Natural killer cell (primary cell): ENCODE measurements around the gene CETN2. TPM values are rescaled to one million over a fixed set of nuclear protein-coding genes. Genes with fewer than 3 reads are reported as not detected.
A peak's percentile ranks its signal among the peaks of the same experiment; 100 is the strongest.

Experiments
- ATAC-seq, 3 donors: fragments of 150-1000 bp in 2 of 3; fragments of 200-7000 bp in 1 of 3; cut with Tn5 transposase; 1 replicate in 1 of 3; 2 replicates in 2 of 3; pipeline ENCODE4 v1.10.0; 2021; ENCODE audit warnings: mild to moderate bottlenecking in 2 of 3, moderate library complexity in 2 of 3
- DNase-seq, 2 donors: peaks; one replicate each; pipeline versions ENCODE4 v3.0.0 to v3.0.0-alpha.2; 2013 to 2021; ENCODE audit warnings: mixed read lengths in 1 of 2
- H3K27ac ChIP-seq: one replicate; pipeline ENCODE4 v1.5.1; 2013; ENCODE audit warnings: mild to moderate bottlenecking, low read length
- H3K27me3 ChIP-seq: one replicate; pipeline ENCODE4 v1.6.1; 2013; ENCODE audit warnings: low read length; ENCODE audit not compliant: control insufficient read depth, insufficient read depth
- H3K36me3 ChIP-seq: one replicate; pipeline ENCODE4 v1.6.1; 2013; ENCODE audit warnings: low read length; ENCODE audit not compliant: control insufficient read depth, insufficient read depth
- H3K4me1 ChIP-seq: one replicate; pipeline ENCODE4 v1.6.1; 2013; ENCODE audit warnings: low read length; ENCODE audit not compliant: control insufficient read depth, insufficient read depth
- H3K4me3 ChIP-seq: one replicate; pipeline ENCODE4 v1.5.1; 2013; ENCODE audit warnings: low read length
- H3K9me3 ChIP-seq: one replicate; pipeline ENCODE4 v1.6.1; 2013; ENCODE audit warnings: low read length; ENCODE audit not compliant: control insufficient read depth, insufficient read depth
- H3K27ac Mint-ChIP-seq, 2 donors: one replicate each; pipeline ENCODE4 v1.8.0; 2022; ENCODE audit warnings: mild to moderate bottlenecking in 2 of 2, mixed read lengths in 2 of 2, moderate library complexity in 1 of 2
- H3K27me3 Mint-ChIP-seq, 2 donors: one replicate each; pipeline ENCODE4 v1.8.0; 2022; ENCODE audit warnings: low read depth in 2 of 2, mixed read lengths in 2 of 2
- H3K36me3 Mint-ChIP-seq: one replicate; pipeline ENCODE4 v1.8.0; 2022; ENCODE audit warnings: mixed read lengths
- H3K4me1 Mint-ChIP-seq, 2 donors: one replicate each; pipeline ENCODE4 v1.8.0; 2022; ENCODE audit warnings: mixed read lengths in 2 of 2
- H3K4me3 Mint-ChIP-seq: one replicate; pipeline ENCODE4 v1.8.0; 2022; ENCODE audit warnings: mild to moderate bottlenecking, moderate library complexity, mixed read lengths
- H3K9me3 Mint-ChIP-seq, 2 donors: one replicate each; pipeline ENCODE4 v1.8.0; 2022; ENCODE audit warnings: mixed read lengths in 2 of 2
- WGBS: methylation state at CpG from one replicate; pipeline ENCODE4 v1.1.7; 2013; ENCODE audit warnings: missing lambda C conversion rate; ENCODE audit not compliant: insufficient coverage; 5-methylcytosine and 5-hydroxymethylcytosine counted together
- intact Hi-C: fragments of 100-400 bp; cut with micrococcal nuclease; formaldehyde crosslinking; loops from one replicate; pipeline ENCODE4 v1.14.2; 2022
- total RNA-seq, 4 donors: library from RNA; stranded (reverse); fragments of 120-200 nt in 1 of 4; gene quantifications; one replicate each; pipeline versions ENCODE4 v1.2.3 to v1.2.4, GENCODE V29; 2013 to 2022
- TF ChIP-seq, protein P1 (sequence below): fragments of 200-600 bp; IDR thresholded peaks from one replicate; pipeline ENCODE4 v1.8.0; 2022; ENCODE audit warnings: antibody characterized with exemption

CETN2 gene
- total RNA-seq, 3 donors from 2014 or later (not counting 1 experiment from before 2014, with no cell fraction given) = 8.3 to 11.0 (median 9.8) TPM

DNA sequence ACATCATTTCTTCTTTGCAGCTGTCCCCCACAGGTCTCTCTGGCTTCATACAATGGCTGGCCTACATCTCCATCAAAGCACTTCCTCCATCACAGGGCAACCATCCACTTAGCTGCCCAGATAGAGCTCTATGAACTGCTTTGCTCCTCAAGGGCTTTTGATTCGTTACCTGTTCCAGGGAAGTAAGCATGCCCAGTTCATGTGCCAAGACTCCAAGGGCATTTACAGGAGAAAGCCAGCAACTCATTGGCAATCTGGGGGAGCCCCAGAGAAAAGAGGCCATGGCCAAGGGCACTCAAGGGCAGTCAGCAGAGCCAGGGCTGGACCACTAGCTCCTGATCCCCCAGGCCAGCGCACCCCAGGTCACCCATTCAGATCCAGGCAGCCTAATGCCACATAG, 42.8 kb upstream of the CETN2 start:
- peaks cover 18 to 21% of the 10 kb centered on the region in 2 donors for H3K4me1 Mint-ChIP-seq
- no peaks in the 10 kb centered on the region for H3K27me3 Mint-ChIP-seq
- H3K27ac ChIP-seq = no peak overlapping the region
- peak overlapping the region; percentile 4 to 77 for H3K27ac Mint-ChIP-seq
- ATAC-seq = no peak
- H3K4me3 ChIP-seq = no peak overlapping the region
- DNase-seq = no peak
- no peaks in the 10 kb centered on the region for H3K36me3 Mint-ChIP-seq
- 97% methylated on average over 2 of the region's 2 CpGs for whole genome bisulfite sequencing
- peaks cover 17% of the 10 kb centered on the region for H3K4me1 ChIP-seq
- peaks cover 2% of the 10 kb centered on the region for H3K36me3 ChIP-seq
- peak overlapping the region; percentile 26 for H3K4me3 Mint-ChIP-seq
- TF ChIP-seq, protein P1, sequence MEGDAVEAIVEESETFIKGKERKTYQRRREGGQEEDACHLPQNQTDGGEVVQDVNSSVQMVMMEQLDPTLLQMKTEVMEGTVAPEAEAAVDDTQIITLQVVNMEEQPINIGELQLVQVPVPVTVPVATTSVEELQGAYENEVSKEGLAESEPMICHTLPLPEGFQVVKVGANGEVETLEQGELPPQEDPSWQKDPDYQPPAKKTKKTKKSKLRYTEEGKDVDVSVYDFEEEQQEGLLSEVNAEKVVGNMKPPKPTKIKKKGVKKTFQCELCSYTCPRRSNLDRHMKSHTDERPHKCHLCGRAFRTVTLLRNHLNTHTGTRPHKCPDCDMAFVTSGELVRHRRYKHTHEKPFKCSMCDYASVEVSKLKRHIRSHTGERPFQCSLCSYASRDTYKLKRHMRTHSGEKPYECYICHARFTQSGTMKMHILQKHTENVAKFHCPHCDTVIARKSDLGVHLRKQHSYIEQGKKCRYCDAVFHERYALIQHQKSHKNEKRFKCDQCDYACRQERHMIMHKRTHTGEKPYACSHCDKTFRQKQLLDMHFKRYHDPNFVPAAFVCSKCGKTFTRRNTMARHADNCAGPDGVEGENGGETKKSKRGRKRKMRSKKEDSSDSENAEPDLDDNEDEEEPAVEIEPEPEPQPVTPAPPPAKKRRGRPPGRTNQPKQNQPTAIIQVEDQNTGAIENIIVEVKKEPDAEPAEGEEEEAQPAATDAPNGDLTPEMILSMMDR = no peak
- no peaks in the 10 kb centered on the region for H3K9me3 Mint-ChIP-seq
- intact Hi-C loops = no loop called here
- no peaks in the 10 kb centered on the region for H3K9me3 ChIP-seq
- H3K27me3 ChIP-seq = no peaks in the 10 kb centered on the region

DNA sequence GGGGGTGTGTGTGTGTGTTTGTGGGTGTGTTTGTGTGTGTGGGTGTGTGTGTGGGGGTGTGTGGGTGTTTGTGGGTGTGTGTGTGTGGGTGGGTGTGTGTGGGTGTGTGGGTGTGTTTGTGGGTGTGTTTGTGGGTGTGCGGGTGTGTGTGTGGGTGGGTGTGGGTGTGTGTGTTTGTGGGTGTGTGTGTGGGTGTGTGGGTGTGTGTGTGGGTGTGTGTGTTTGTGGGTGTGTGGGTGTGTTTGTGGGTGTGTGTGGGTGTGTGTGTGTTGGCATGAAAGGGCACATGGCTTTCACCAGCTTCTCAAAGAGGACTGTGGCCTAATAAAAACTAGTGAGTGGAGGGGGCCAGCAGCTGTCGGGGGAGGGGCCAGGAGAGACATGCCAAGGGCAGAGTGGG, 42.0 kb upstream of the CETN2 start:
- Histone ChIP-seq H3K27ac (no peak overlapping the region), H3K4me3 (no peak overlapping the region), H3K36me3 (peaks cover 4% of the 10 kb centered on the region), H3K9me3 (no peaks in the 10 kb centered on the region), H3K4me1 (peaks cover 17% of the 10 kb centered on the region), H3K27me3 (no peaks in the 10 kb centered on the region)
- intact Hi-C loops = no loop called here
- no peak for DNase-seq
- ATAC-seq = peak in 1 of 3 donors; percentile 44
- TF ChIP-seq, protein P1 = no peak
- Mint-ChIP-seq H3K36me3 (no peaks in the 10 kb centered on the region), H3K4me1 (peaks cover 18 to 21% of the 10 kb centered on the region in 2 donors), H3K27ac (peak overlapping the region in 1 of 2 donors; percentile 79), H3K9me3 (no peaks in the 10 kb centered on the region), H3K27me3 (no peaks in the 10 kb centered on the region), H3K4me3 (peak overlapping the region; percentile 49)
- 100% methylated on average over 1 of the region's 2 CpGs for WGBS

DNA sequence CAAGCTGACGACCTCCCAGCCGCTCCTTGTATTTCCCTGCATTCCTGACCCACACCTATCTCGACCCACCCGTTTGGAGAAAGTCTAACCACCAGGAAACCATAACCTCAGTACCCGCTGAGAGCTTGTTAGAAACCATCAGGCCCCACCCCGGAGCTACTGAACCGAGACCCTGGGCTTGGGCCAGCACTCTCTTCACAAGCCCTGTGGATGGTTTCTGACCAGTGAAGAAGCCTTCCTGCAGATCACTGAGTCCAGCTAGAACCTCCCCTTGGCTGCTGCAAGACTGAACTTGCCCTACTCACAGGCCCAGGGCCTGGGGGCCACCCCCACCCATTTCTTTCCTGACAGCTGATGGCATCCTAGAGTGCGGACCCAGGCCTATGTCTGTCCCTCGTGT, 40.7 kb upstream of the CETN2 start:
- Mint-ChIP-seq H3K4me1 (peaks cover 18 to 21% of the 10 kb centered on the region in 2 donors), H3K9me3 (no peaks in the 10 kb centered on the region), H3K27ac (peak overlapping the region in 1 of 2 donors; percentile 79), H3K36me3 (no peaks in the 10 kb centered on the region), H3K27me3 (no peaks in the 10 kb centered on the region), H3K4me3 (no peak overlapping the region)
- no peaks in the 10 kb centered on the region for H3K9me3 ChIP-seq
- intact Hi-C loops = no loop called here
- no peak overlapping the region for H3K4me3 ChIP-seq
- WGBS = 92% methylated on average over 8 of the region's 9 CpGs
- H3K36me3 ChIP-seq = peaks cover 7% of the 10 kb centered on the region
- TF ChIP-seq, protein P1 = no peak
- H3K4me1 ChIP-seq = peaks cover 17% of the 10 kb centered on the region
- no peak overlapping the region for H3K27ac ChIP-seq
- H3K27me3 ChIP-seq = no peaks in the 10 kb centered on the region
- DNase-seq (no peak), ATAC-seq (no peak)

DNA sequence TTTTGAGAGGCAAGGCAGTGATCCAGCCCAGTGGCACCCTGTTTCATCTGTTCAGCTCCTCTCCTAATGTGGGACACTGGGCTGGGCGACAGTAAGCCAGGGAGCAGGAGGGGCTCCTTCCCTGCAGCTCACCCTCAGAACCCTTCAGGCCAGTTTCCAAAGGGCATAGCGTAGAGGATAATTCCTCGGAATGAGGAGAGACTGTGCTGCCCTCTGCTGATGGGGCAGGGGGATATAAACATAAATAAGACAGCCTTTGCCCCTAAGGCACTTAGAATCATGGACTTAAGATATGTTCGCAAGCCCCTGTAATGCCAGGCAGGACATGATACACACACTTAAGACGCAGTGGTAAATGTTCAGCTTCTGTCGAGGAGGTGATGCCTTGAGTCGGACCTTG, 39.4 kb upstream of the CETN2 start:
- TF ChIP-seq, protein P1 = no peak
- no peak overlapping the region for H3K4me3 ChIP-seq
- peaks cover 17% of the 10 kb centered on the region for H3K4me1 ChIP-seq
- peaks cover 18 to 20% of the 10 kb centered on the region in 2 donors for H3K4me1 Mint-ChIP-seq
- H3K27ac Mint-ChIP-seq = no peak overlapping the region
- H3K9me3 Mint-ChIP-seq = no peaks in the 10 kb centered on the region
- 94% methylated on average over 7 of the region's 7 CpGs for WGBS
- no peaks in the 10 kb centered on the region for H3K9me3 ChIP-seq
- DNase-seq = no peak
- no peak overlapping the region for H3K27ac ChIP-seq
- H3K27me3 Mint-ChIP-seq = no peaks in the 10 kb centered on the region
- no peaks in the 10 kb centered on the region for H3K27me3 ChIP-seq
- intact Hi-C loops = no loop called here
- ATAC-seq = no peak
- H3K4me3 Mint-ChIP-seq = no peak overlapping the region
- H3K36me3 Mint-ChIP-seq = no peaks in the 10 kb centered on the region
- peaks cover 10% of the 10 kb centered on the region for H3K36me3 ChIP-seq
